ENCODE measurements around the gene AP5Z1.

Gene AP5Z1

DNA sequence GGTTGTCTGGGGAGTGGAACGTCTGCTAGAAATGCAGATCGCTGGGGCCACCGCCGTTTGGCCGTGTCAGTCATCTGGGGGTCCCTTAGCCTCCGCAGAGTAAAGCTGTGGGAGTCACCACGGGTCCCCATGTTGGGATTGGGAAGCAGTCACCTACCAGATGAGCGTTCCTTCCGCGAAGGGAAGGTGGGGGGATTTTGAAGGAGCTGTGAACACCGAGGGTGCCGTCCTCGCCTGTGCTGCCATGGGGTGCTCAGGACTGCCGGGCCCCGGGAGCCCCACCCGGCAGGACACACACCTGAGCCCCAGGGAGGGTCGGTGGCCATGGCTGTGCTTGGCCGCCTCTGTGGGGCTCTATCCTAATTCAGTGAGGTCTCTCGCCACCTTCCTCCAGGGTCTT, 46.2 kb upstream of the AP5Z1 start:
- DNase-seq (ENCODE audit: low spot score) (no peak), ATAC-seq (ENCODE audit: low read depth) (no peak)
- Histone ChIP-seq H3K27me3 (ENCODE audit: insufficient read depth, poor library complexity, severe bottlenecking) (no peaks in the 10 kb centered on the region), H3K27ac (ENCODE audit: poor library complexity, severe bottlenecking) (no peak overlapping the region), H3K4me1 (ENCODE audit: insufficient read depth, poor library complexity, severe bottlenecking) (no peaks in the 10 kb centered on the region), H3K36me3 (ENCODE audit: low read depth) (peaks cover 21% of the 10 kb centered on the region), H3K9me3 (ENCODE audit: severe bottlenecking) (no peaks in the 10 kb centered on the region), H3K4me3 (ENCODE audit: severe bottlenecking) (no peak overlapping the region)
- TF ChIP-seq, protein P1, sequence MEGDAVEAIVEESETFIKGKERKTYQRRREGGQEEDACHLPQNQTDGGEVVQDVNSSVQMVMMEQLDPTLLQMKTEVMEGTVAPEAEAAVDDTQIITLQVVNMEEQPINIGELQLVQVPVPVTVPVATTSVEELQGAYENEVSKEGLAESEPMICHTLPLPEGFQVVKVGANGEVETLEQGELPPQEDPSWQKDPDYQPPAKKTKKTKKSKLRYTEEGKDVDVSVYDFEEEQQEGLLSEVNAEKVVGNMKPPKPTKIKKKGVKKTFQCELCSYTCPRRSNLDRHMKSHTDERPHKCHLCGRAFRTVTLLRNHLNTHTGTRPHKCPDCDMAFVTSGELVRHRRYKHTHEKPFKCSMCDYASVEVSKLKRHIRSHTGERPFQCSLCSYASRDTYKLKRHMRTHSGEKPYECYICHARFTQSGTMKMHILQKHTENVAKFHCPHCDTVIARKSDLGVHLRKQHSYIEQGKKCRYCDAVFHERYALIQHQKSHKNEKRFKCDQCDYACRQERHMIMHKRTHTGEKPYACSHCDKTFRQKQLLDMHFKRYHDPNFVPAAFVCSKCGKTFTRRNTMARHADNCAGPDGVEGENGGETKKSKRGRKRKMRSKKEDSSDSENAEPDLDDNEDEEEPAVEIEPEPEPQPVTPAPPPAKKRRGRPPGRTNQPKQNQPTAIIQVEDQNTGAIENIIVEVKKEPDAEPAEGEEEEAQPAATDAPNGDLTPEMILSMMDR (IDR thresholded peaks at IDR 0.05; ENCODE audit: poor library complexity, severe bottlenecking): no peak

DNA sequence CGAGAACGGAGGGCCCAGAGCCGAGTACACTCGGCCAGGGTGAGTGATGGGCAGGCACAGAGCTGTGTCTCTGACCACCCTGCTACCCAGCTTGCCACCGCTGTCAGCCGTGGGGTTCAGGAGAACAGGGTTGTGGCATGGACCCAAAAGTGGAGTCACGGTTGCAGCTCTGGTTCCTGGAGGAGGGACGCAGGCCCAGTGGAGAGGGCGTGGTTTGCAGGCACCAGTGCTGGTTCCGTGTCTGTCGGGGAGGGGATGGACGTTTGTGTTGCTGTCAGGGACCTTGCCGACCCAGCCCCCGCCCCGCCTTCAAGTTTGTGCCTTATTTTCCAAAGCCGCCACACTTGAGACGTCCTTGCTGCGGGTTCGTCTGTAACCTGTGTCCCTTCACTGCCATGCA, 45.1 kb upstream of the AP5Z1 start:
- H3K27ac ChIP-seq (ENCODE audit: poor library complexity, severe bottlenecking): no peak overlapping the region
- no peaks in the 10 kb centered on the region for H3K9me3 ChIP-seq (ENCODE audit: severe bottlenecking)
- no peak overlapping the region for H3K4me3 ChIP-seq (ENCODE audit: severe bottlenecking)
- no peaks in the 10 kb centered on the region for H3K4me1 ChIP-seq (ENCODE audit: insufficient read depth, poor library complexity, severe bottlenecking)
- H3K27me3 ChIP-seq (ENCODE audit: insufficient read depth, poor library complexity, severe bottlenecking): no peaks in the 10 kb centered on the region
- peaks cover 21% of the 10 kb centered on the region for H3K36me3 ChIP-seq (ENCODE audit: low read depth)
- TF ChIP-seq, protein P1 (IDR thresholded peaks at IDR 0.05; ENCODE audit: poor library complexity, severe bottlenecking): no peak
- no peak for DNase-seq (ENCODE audit: low spot score)
- ATAC-seq (ENCODE audit: low read depth): no peak

DNA sequence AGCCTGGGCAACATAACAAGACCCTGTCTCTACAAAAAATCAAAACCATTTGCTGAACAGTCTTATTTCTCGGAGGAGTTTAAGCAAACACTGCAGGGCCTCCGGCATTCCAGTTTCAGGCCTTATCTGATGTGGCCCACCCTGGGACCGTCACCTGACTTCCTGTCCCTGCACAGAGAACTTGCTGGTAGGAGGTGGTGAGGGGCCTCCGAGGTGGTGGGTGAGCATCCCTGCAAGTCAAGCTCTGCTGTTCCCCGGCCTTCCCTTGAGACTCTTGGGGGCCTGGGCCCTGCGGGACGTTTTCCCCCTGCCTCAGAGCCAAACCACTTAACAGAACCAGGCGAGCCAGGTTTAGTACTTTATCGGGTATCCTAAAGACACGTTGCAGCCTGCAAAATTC, 44.5 kb upstream of the AP5Z1 start:
- Histone ChIP-seq H3K27me3 (ENCODE audit: insufficient read depth, poor library complexity, severe bottlenecking) (no peaks in the 10 kb centered on the region), H3K4me3 (ENCODE audit: severe bottlenecking) (no peak overlapping the region), H3K27ac (ENCODE audit: poor library complexity, severe bottlenecking) (no peak overlapping the region), H3K9me3 (ENCODE audit: severe bottlenecking) (no peaks in the 10 kb centered on the region), H3K36me3 (ENCODE audit: low read depth) (peaks cover 21% of the 10 kb centered on the region), H3K4me1 (ENCODE audit: insufficient read depth, poor library complexity, severe bottlenecking) (no peaks in the 10 kb centered on the region)
- no peak for DNase-seq (ENCODE audit: low spot score)
- TF ChIP-seq, protein P1 (IDR thresholded peaks at IDR 0.05; ENCODE audit: poor library complexity, severe bottlenecking): no peak
- no peak for ATAC-seq (ENCODE audit: low read depth)

DNA sequence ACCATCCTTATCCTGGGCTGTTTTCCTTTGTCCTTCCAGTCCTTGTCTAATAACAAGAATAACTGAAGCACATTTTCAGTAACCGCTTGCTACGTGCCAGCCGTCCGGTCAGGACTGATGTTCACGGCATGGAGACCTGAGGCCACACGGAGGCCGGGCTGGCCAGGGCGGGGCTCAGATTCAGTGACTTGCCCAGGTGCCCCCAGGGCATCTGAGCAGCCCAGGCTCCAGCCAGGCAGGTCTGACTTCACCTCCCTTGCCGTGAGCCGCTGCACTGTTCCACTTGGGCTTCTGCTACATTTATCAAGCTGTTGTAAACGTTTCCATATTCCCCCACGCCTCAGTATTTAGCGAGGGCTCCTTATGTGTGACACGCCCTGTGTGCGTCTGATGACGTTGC, 43.6 kb upstream of the AP5Z1 start:
- no peaks in the 10 kb centered on the region for H3K27me3 ChIP-seq (ENCODE audit: insufficient read depth, poor library complexity, severe bottlenecking)
- no peak overlapping the region for H3K27ac ChIP-seq (ENCODE audit: poor library complexity, severe bottlenecking)
- no peak overlapping the region for H3K4me3 ChIP-seq (ENCODE audit: severe bottlenecking)
- DNase-seq (ENCODE audit: low spot score): no peak
- TF ChIP-seq, protein P1 (IDR thresholded peaks at IDR 0.05; ENCODE audit: poor library complexity, severe bottlenecking): no peak
- peaks cover 18% of the 10 kb centered on the region for H3K36me3 ChIP-seq (ENCODE audit: low read depth)
- H3K9me3 ChIP-seq (ENCODE audit: severe bottlenecking): no peaks in the 10 kb centered on the region
- no peak for ATAC-seq (ENCODE audit: low read depth)
- no peaks in the 10 kb centered on the region for H3K4me1 ChIP-seq (ENCODE audit: insufficient read depth, poor library complexity, severe bottlenecking)

DNA sequence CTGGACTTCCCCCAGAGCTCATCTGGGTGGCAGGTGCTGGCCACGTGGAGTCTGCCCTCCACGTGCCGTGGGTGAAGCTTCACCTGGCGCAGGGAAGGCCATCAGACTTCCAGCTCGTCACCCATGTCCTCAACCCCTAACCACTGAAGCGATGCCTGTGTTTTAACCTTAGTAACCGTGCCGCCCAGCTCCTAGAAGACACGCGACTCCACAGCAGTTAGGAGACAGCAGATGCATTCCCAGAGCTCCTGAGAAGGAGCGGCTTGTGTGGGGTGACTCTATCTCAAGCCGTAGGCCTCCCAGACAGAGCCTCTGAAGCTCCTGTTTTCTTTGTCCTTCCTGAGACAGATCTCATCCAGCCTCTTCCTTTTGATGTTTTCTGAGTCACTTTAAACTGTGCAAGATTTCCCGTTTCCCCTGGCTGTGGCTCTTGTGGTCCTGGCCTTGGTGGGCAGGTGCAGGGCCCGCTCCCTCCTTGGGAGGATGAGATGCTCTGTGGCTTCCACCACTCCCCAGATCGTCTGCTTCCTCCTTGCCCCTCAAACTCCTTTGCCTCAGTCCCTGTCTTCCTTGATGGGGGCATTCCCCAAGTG, 41.4 kb upstream of the AP5Z1 start:
- no peaks in the 10 kb centered on the region for H3K27me3 ChIP-seq (ENCODE audit: insufficient read depth, poor library complexity, severe bottlenecking)
- H3K4me3 ChIP-seq (ENCODE audit: severe bottlenecking): no peak overlapping the region
- H3K27ac ChIP-seq (ENCODE audit: poor library complexity, severe bottlenecking): no peak overlapping the region
- ATAC-seq (ENCODE audit: low read depth) (no peak), DNase-seq (ENCODE audit: low spot score) (no peak)
- no peaks in the 10 kb centered on the region for H3K4me1 ChIP-seq (ENCODE audit: insufficient read depth, poor library complexity, severe bottlenecking)
- no peaks in the 10 kb centered on the region for H3K9me3 ChIP-seq (ENCODE audit: severe bottlenecking)
- TF ChIP-seq, protein P1 (IDR thresholded peaks at IDR 0.05; ENCODE audit: poor library complexity, severe bottlenecking): no peak
- H3K36me3 ChIP-seq (ENCODE audit: low read depth): peaks cover 24% of the 10 kb centered on the region

All from RWPE2 (cell line).